ENCODE data around the gene TAF8.

DNA sequence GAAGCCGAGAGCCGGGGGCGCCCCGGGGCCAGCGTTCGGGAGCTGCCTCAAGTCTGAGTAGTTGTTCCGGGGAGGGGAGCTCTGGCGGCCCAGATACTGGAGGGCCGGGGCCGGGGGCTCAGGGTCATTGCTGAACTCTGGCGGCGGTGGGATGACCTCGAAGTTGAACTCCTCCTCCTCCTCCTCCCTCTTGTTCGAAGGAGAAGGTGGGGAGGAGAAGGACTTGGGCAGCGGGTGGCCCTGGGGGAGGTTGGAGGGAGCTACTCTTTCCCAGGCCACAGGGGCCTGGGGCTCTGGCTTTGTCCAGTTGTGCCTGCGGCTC is 54.4 kb downstream of the TAF8 start:
- TF ChIP-seq CTCF (IDR thresholded peaks at IDR 0.05) (no peak), POLR2AphosphoS5 (IDR thresholded peaks at IDR 0.05; ENCODE audit: low read depth, low read length) (no peak), TCF7L2 (IDR thresholded peaks at IDR 0.05; ENCODE audit: low read depth, low read length) (no peak)

All from Panc1 (cell line).